ENCODE data around the gene SCUBE1.

The SCUBE1 gene

DNA sequence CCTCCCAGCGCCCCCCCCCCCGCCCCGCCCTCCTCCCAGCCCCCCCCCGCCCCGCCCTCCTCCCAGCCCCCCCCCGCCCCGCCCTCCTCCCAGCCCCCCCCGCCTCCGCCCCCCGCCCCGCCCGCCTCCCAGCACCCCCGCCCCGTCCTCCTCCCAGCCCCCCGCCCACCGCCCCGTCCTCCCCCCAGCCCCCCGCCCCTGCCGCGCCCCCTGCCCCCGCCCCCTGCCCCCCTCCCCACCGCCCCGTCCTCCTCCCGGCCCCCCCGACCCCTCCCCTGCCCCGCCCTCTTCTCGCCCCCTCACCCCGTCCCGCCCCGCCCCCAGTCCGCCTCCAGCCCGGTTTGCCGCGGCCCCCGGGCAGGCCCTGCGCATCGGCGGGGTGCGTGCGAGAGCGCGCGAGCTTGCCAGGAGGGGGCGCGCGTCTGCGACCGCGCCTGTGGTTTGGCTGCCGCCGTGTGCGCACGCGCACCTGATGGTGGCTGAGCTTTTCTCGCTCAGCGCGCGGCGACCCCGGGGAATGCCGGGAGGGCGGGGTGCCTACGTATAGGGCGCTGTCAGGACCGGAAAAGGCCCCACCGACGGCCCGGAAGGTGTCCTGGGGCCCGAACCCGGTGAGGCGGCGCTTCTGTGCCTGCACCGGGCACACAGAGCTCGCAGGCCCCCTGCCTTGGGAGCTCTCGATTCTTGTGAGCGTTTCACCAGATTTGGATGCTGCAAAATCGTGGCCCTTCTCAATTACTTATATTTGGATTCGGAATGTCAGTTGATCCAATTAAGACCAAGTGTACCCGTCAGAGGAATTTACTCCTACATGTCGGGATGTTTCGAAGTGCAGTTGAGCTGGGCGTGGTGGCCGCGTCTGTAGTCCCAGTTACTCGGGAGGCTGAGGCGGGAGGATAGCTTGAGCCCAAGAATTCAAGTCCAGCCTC, 155.7 kb downstream of the SCUBE1 start:
- peak; percentile 95 for DNase-seq

DNA sequence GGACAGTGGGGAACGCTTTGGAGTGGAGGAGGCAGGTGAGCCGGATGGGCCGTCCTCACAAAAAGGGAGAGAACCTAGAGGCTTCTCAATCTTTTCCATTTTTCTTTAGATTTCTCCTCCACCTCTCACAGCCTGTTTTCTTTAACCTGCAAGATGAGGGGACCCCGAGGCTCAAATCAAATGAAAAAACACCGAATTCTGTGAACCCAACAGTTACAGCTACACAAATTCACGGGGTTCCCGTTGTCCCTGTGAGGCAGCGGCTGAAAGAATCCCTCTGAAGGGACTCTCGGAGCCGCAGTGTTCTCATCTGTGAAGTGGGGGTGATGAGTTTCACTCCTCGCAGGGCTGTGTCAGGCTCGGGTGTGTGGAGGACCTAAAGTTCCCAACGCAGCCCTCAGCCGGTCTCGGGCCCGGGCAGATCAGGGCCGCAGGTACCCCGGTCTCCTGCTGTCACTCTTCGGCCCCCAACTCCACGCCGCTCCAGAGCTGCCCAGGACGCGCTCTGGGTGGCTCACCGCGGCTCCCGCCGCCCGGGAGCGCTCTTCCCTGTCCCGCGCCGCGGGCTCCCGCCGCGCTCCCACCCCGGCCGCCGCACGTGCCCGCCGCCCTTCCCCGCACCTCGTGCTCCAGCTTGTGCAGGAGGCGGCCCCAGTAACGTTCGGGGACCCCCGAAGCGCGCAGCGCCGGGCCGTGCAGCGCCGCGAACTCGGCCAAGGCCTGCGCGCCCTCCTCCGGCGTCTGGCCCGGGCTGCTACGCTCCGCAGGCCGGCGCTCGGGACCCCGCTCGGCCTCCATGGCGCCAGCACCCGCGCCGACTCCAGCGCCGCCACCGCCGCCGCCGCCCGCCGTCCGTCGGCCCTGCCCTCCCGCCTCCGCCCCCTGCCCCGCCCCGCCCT, 156.7 kb downstream of the SCUBE1 start, which contains the start of gene TTLL12:
TTLL12 (minus strand) TSS at position 863 of the 899 bp plus-strand sequence; CDS start at position 798, 65 bp downstream.
- DNase-seq: peak; percentile 43

GRCh38 chr22:43185860-43186261, 157.3 kb downstream of the SCUBE1 start:
- no peak for DNase-seq

DNA sequence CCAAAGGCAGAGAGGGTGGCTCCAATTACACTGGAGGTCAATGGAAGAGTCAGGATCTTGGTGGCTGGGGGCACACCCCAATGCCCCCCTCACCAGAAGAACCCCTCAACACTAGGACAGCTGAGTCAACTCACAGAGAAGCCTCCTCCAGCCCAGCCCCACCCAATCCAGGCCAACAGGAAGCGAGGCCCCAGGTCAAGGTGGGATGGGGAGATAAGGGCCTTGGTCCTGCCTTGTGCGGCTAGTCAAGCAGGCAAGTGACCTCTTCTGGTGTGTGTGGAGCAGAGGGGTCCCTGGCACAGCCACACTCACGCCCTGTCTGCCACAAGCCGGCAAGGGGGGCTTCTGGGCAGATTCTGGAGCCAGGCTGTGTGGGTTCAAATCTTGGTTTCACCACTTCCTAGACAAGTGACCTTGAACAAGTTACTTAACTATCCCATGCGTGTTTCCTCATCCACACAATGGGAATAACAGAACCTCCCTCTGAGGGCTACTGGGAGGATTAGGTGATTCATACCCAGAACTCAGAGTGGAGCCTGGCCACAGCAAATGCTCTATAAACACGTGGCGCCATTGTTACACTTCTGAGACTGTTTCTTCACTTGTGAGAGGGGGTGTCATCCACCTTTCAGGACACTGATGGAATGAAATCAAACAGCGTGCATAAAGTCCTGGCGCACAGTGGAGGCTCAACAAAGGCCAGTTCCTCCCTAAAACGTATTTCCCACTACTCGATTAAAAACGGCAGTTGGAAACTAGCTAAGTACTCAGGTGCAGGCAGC, 159.5 kb downstream of the SCUBE1 start:
- no peak for DNase-seq

DNA sequence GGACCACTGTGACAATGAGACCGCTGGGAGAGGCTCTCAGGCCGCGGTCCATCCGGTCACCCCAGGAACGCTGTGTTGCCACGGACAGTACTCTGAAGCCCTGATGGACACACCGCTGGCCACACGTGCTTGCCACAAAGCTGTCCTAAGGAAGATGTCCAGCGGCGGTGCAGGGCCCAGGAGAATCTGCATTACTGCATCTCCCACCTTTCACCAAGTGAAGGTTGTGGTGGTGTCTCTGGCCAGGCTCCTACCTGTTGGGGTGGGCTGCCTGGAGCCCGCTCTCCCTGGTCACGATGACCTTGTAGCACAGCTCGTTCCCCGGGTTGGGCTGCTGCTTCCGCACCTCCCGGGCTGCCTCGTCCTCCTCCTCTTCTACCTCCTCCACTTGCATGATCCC, 160.4 kb downstream of the SCUBE1 start:
- DNase-seq: no peak

DNA sequence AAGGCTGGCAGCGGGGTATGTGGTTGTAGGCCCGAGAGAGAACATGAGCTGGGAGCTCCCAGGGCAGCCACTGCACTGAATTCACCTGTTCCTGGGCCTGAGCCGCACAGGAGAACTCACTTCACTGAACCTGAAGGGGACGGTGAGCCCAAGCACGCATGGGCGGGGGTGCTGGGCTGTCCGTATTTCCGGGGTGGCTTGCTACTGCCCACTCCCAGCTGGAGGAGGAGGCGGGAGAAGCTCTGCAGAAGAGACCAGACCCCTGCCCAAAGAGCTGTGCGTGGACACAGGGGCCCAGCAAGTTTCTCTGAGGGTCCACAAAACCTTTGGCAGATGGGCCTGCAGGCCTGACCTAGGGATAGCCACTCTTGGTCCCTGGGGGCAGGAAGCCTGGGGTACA, 161.1 kb downstream of the SCUBE1 start:
- DNase-seq: no peak

DNA sequence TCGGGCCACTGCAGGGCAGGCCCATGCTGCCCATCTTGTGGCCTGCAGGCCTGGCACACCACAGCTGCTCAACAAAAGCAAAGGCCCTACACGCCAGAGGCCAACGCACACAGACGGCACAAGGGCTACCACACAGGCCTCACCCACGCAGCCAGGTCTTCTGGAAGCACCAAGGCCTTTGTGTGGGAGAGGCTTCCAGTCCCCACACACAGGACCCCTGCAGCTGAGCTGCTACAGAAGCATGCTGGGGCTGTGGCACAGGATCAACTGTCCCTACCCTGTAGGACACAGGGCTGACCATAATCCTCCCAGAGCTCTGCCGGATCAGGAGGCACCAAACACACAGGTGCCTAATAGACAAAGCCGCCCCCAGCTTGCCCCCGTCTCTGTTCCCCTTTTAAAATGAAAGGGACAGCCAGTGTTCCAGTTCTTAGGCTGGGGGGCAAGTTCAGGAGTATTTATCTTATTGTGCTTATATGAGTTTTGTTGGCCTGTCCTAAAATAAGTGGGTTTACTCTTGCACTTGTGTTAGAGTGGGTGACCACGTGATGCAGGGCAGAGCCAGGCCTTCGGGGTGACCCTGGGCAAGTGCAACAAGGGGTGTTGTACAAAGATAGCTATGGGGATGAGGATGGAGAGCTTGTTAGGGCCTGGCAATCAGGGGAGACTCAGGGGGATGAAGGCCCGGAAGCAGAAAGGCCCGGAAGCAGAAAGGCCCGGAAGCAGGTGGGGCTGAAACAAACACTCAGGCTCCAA, 161.7 kb downstream of the SCUBE1 start:
- DNase-seq: no peak

- DNase-seq: no peak
Observed at GRCh38 chr22:43180670-43181069, 162.5 kb downstream of the SCUBE1 start.

- no peak for DNase-seq
Observed at GRCh38 chr22:43179911-43180195, 163.3 kb downstream of the SCUBE1 start.

DNA sequence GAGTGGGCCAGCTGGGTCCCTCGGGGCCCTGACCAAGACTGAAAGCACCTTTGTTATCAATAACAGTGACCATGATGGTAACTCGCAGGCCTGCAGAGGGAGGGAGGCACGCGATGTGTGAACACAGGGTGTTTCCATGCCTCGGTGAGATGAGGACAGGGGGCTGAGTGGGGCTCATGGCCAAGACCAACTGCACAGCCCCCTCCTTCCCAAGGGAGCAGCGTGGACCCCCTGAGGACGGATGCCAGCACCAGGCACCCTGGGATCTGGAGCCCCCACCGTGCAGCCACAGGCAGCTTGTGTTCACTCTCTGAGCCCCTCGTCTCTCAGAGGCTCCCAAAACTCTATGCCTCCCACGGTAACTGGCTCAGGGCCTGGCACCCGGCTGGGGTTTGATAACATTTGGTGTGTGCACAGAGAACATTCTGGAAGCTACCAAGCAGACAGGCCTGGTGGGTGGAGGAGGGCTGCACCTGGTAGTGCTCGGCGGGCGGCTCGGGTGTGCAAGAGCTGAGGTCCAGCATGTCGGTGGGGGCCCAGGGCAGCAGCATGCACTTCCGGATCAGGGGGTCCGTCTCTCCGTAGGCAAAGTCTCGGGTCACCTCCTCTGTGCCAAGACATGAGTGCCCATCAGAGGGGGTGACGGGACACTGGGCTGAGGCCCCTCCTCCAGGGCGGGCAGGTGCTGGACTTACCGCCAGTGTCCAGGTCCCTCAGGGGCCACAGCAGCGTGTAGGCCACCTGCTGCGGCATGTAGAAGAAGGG, 163.8 kb downstream of the SCUBE1 start:
- no peak for DNase-seq

DNA sequence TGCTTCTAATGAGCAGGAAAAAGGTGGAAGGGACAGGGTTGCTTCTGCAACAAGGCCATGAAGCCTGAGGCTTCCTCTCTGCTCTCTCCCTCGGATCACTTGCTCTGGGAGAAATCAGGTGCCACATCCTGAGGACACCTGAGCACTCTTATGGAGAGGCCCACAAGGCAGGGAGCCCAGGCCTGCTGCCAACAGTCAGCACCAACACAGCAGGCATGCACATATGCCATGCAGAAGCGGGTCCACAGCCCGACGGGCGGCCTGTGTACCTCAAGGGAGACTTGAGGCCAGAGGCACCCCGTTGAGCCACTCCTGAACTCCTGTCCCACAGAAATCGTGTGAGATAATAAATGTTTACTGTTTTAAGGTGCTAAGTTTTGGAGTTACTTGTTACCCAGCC, 165.7 kb downstream of the SCUBE1 start:
- DNase-seq: no peak

- DNase-seq: no peak
Observed at GRCh38 chr22:43176090-43176489, 167.1 kb downstream of the SCUBE1 start.

- no peak for DNase-seq
Observed at GRCh38 chr22:43174941-43175531, 168.1 kb downstream of the SCUBE1 start.

GRCh38 chr22:43173976-43174720, 169.0 kb downstream of the SCUBE1 start:
- DNase-seq: no peak

DNA sequence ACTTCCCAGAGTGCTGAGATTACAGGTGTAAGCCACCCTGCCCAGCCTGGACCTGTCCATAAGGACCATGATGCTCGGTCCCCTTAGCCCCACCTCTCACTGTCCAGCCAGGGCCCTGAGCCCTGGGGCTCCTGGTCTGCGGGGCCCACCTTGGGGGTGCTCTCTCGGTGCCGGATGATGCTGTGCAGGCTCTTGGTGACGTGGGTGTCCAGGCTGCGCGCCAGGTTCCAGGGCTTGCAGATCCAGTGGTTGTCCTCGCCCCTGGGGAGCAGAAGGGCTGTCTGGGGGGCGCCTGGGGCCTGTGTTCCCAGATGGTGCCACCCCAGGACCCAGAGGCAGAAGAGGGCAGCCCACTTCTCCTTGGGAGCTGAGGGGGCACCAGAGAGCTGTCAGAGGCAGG, 169.6 kb downstream of the SCUBE1 start:
- no peak for DNase-seq

DNA sequence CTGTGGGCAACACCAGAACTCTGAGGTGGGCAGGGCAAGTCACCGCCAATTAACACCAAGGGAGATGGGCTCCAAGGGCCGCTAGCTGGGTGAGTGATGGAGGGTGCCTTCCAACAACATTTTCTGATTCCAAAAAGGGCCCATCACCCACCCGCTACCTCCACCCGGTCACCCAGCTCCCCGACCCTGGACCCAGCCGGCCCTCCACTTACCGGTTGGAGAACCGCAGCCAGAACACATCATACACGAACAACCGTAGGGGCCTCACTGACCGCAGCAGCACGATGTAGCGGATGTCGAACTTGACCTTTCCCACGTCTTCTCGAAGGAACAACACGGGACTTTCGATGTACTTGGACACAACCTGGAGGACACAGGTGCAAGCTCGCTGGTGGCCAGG, 171.0 kb downstream of the SCUBE1 start:
- DNase-seq: no peak

DNA sequence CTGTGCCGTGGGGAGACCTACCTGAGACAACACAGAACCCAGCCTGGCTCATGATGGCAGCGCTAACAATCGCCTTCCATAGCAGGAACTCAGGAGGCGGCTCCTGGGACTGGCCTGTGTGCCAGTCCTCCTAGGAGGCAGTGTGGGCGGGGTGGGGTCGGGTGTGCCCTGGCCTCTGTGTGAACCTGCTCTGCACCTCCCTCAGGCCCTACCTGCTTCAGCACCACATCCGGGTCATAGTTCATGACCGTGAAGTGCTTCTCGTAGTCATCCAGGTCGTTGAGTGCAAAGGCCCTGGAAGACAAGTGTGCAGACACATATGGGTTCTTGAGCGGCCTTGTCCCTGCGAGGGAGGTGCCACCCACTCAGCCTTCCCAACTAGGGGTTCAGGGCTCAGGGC, 171.6 kb downstream of the SCUBE1 start:
- no peak for DNase-seq

GRCh38 chr22:43171019-43171491, 172.1 kb downstream of the SCUBE1 start:
- no peak for DNase-seq

DNA sequence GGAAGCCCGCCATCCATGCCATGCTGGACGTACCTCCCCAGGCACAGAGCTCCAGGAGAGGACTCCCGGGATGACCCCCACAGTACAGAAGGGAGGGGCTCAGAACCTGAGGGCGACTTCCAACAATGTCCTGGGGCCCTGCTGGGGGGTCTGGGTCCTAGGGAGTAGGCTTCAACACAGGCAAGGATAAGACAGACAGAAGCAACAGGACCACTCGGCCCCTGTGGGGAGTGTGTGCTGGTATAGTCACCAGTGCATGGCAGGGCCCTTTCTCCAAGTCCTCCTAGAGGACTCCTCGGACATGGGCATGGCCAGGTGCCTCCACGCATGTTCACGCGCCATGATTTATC, 173.1 kb downstream of the SCUBE1 start:
- DNase-seq: no peak

Data from activated effector memory CD4-positive, alpha-beta T cell treated with Interleukin-2 at 50 U/mL for 16 hours (primary cell).